Measurements from ENCODE around the gene SPDYE11. TPM values are rescaled to one million over a fixed set of nuclear protein-coding genes. Genes with fewer than 3 reads are reported as not detected.

SPDYE11 gene, protein sequence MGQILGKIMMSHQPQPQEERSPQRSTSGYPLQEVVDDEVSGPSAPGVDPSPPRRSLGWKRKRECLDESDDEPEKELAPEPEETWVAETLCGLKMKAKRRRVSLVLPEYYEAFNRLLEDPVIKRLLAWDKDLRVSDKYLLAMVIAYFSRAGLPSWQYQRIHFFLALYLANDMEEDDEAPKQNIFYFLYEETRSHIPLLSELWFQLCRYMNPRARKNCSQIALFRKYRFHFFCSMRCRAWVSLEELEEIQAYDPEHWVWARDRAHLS
- not detected in 5 replicates for total RNA-seq (2022; extraction: Qiagen RNA extraction; ENCODE audit: low read depth)

DNA sequence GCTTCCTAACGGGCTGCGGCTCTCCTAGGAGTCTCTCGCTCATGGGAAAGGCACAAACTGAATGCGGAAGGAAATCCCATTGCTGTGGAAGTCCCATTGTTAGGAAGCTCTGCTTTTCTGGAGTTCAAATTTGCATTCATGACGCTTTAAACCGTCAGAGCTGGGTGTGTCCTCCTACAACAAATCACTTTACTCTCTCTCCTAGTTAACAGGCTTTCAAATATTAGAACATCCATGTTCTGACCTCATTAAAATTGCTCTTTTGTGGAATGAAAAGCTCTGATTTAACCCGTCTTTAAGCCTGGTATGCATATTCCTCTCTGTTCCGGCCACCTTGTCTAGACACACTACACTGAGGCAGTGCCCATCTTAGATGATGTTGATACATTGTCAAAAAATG, at the start of gene SPDYE11:
TSS of gene SPDYE11 (minus strand) at position 101 of the 400 bp plus-strand sequence. CDS start 1,800 bp downstream, outside the sequence.

DNA sequence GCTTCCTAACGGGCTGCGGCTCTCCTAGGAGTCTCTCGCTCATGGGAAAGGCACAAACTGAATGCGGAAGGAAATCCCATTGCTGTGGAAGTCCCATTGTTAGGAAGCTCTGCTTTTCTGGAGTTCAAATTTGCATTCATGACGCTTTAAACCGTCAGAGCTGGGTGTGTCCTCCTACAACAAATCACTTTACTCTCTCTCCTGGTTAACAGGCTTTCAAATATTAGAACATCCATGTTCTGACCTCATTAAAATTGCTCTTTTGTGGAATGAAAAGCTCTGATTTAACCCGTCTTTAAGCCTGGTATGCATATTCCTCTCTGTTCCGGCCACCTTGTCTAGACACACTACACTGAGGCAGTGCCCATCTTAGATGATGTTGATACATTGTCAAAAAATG, 28.2 kb upstream of the SPDYE11 start, which contains the start of gene SPDYE9:
TSS of gene SPDYE9 (minus strand) at position 101 of the 400 bp plus-strand sequence. CDS start 1,800 bp downstream, outside the sequence.

DNA sequence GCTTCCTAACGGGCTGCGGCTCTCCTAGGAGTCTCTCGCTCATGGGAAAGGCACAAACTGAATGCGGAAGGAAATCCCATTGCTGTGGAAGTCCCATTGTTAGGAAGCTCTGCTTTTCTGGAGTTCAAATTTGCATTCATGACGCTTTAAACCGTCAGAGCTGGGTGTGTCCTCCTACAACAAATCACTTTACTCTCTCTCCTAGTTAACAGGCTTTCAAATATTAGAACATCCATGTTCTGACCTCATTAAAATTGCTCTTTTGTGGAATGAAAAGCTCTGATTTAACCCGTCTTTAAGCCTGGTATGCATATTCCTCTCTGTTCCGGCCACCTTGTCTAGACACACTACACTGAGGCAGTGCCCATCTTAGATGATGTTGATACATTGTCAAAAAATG, 28.0 kb downstream of the SPDYE11 start, which contains the start of gene SPDYE8:
TSS of gene SPDYE8 (minus strand) at position 101 of the 400 bp plus-strand sequence. CDS start 1,800 bp downstream, outside the sequence.

Other genes starting within 250 kb of the SPDYE11 start
- 2.4 to 3.0 TPM (median 2.6 TPM) in 5 replicates for gene TYW1B, start 229.7 kb downstream of the SPDYE11 start, total RNA-seq (2022; extraction: Qiagen RNA extraction; ENCODE audit: low read depth)
- gene POM121, start 132.8 kb downstream of the SPDYE11 start, total RNA-seq (2022; extraction: Qiagen RNA extraction; ENCODE audit: low read depth), result 28.9 to 43.8 TPM (median 39.7 TPM) in 5 replicates
- gene TRIM74, start 88.4 kb downstream of the SPDYE11 start, total RNA-seq (2022; extraction: Qiagen RNA extraction; ENCODE audit: low read depth), result 0.13 to 0.36 TPM (median 0.21 TPM) in 3 of 5 replicates, not detected in the others
- gene SPDYE8, start 28.1 kb downstream of the SPDYE11 start, total RNA-seq (2022; extraction: Qiagen RNA extraction; ENCODE audit: low read depth), result not detected in 5 replicates
- gene SPDYE9, start 28.1 kb upstream of the SPDYE11 start, total RNA-seq (2022; extraction: Qiagen RNA extraction; ENCODE audit: low read depth), result not detected in 5 replicates